Progenitor cell of endocrine pancreas (in vitro differentiated cells): ENCODE results near the gene THTPA. TPM values are rescaled to one million over a fixed set of nuclear protein-coding genes. Genes with fewer than 3 reads are reported as not detected.

ENCODE experiments used
- DNase-seq: peaks from one replicate; pipeline ENCODE4 v3.0.0; 2021; ENCODE audit warnings: low spot score; ENCODE audit not compliant: unreplicated experiment
- H3K27ac Mint-ChIP-seq: 2 replicates; pipeline ENCODE4 v1.8.0; 2021; ENCODE audit warnings: mild to moderate bottlenecking, moderate library complexity, mixed read lengths
- H3K27me3 Mint-ChIP-seq: 2 replicates; pipeline ENCODE4 v1.8.0; 2021; ENCODE audit warnings: mixed read lengths
- H3K36me3 Mint-ChIP-seq: 2 replicates; pipeline ENCODE4 v1.8.0; 2022; ENCODE audit warnings: mixed read lengths; ENCODE audit not compliant: insufficient read depth
- H3K4me1 Mint-ChIP-seq: 2 replicates; pipeline ENCODE4 v1.8.0; 2021; ENCODE audit warnings: low read depth, mixed read lengths
- H3K4me3 Mint-ChIP-seq: 2 replicates; pipeline ENCODE4 v1.8.0; 2021; ENCODE audit warnings: low read depth, mild to moderate bottlenecking, moderate library complexity, mixed read lengths
- H3K9me3 Mint-ChIP-seq: 2 replicates; pipeline ENCODE4 v1.8.0; 2021; ENCODE audit warnings: low read depth, mixed read lengths
- CTCF ChIP-seq: fragments of 200-600 bp; sonication (generic); IDR thresholded peaks from one replicate; pipeline ENCODE4 v1.5.0; 2021; ENCODE audit warnings: antibody characterized with exemption, mild to moderate bottlenecking; ENCODE audit not compliant: unreplicated experiment
- total RNA-seq: library from RNA; stranded (reverse); gene quantifications from 2 replicates; pipeline ENCODE4 v1.2.1, GENCODE V29; 2021

Gene THTPA
- total RNA-seq, 1 donor from 2014 or later = 20.6 TPM

GRCh38 chr14:23564876-23565275, 8.8 kb downstream of the THTPA start:
- H3K27ac Mint-ChIP-seq = no peak overlapping the region
- no peak for DNase-seq
- peaks cover 15% of the 10 kb centered on the region for H3K4me1 Mint-ChIP-seq
- H3K4me3 Mint-ChIP-seq = peak overlapping the region; percentile 16
- TF ChIP-seq CTCF = no peak
- peaks cover 5% of the 10 kb centered on the region for H3K27me3 Mint-ChIP-seq
- no peaks in the 10 kb centered on the region for H3K9me3 Mint-ChIP-seq
- peaks cover 17% of the 10 kb centered on the region for H3K36me3 Mint-ChIP-seq

GRCh38 chr14:23565626-23566025, 9.6 kb downstream of the THTPA start:
- peaks cover 13% of the 10 kb centered on the region for H3K36me3 Mint-ChIP-seq
- H3K27ac Mint-ChIP-seq = no peak overlapping the region
- H3K9me3 Mint-ChIP-seq = no peaks in the 10 kb centered on the region
- H3K4me3 Mint-ChIP-seq = peak overlapping the region; percentile 26
- DNase-seq = no peak
- H3K27me3 Mint-ChIP-seq = peaks cover 5% of the 10 kb centered on the region
- H3K4me1 Mint-ChIP-seq = peaks cover 15% of the 10 kb centered on the region
- no peak for TF ChIP-seq CTCF

GRCh38 chr14:23566112-23566777, 10.2 kb downstream of the THTPA start:
- no peak for TF ChIP-seq CTCF
- H3K27me3 Mint-ChIP-seq = peaks cover 5% of the 10 kb centered on the region
- H3K4me1 Mint-ChIP-seq = peaks cover 15% of the 10 kb centered on the region
- peaks cover 10% of the 10 kb centered on the region for H3K36me3 Mint-ChIP-seq
- H3K4me3 Mint-ChIP-seq = peak overlapping the region; percentile 100
- peak overlapping the region; percentile 99 for H3K27ac Mint-ChIP-seq
- H3K9me3 Mint-ChIP-seq = no peaks in the 10 kb centered on the region
- no peak for DNase-seq

- peaks cover 15% of the 10 kb centered on the region for H3K4me1 Mint-ChIP-seq
- peak overlapping the region; percentile 99 for H3K27ac Mint-ChIP-seq
- peak; percentile 17 for TF ChIP-seq CTCF
- H3K4me3 Mint-ChIP-seq = peak overlapping the region; percentile 100
- no peaks in the 10 kb centered on the region for H3K9me3 Mint-ChIP-seq
- H3K27me3 Mint-ChIP-seq = peaks cover 9% of the 10 kb centered on the region
- H3K36me3 Mint-ChIP-seq = peaks cover 7% of the 10 kb centered on the region
- DNase-seq = no peak
These were observed 10.7 kb downstream of the THTPA start for GRCh38 chr14:23566778-23567185.

GRCh38 chr14:23567186-23568020, 11.3 kb downstream of the THTPA start, which contains the start of gene AP1G2:
Gene AP1G2 (minus strand): TSS chr14:23567791. CDS start chr14:23567314, 477 bp downstream.
- peak; percentile 75 for DNase-seq
- Mint-ChIP-seq H3K36me3 (peaks cover 6% of the 10 kb centered on the region), H3K27me3 (peaks cover 16% of the 10 kb centered on the region), H3K9me3 (no peaks in the 10 kb centered on the region), H3K4me3 (peak within 1 kb of the TSS; percentile 100), H3K4me1 (peaks cover 15% of the 10 kb centered on the region), H3K27ac (peak within 1 kb of the TSS; percentile 99)
- no peak for TF ChIP-seq CTCF
